DOHH2 (cell line): ENCODE results near the gene LPCAT2.

Experiments
- H3F3A ChIP-seq: fragments of 200-600 bp; sonication (generic), shearing (Covaris generic); 2 replicates; pipeline ENCODE4 v1.6.0; 2016; ENCODE audit warnings: antibody characterized with exemption, mild to moderate bottlenecking; ENCODE audit not compliant: control insufficient read depth, insufficient read depth
- H3K27ac ChIP-seq: fragments of 200-600 bp; sonication (generic); 2 replicates; pipeline ENCODE4 v1.5.1; 2014; ENCODE audit warnings: low read depth, mild to moderate bottlenecking, low read length, moderate library complexity
- H3K27me3 ChIP-seq: fragments of 200-600 bp; sonication (generic); 2 replicates; pipeline ENCODE4 v1.6.1; 2014; ENCODE audit warnings: mild to moderate bottlenecking, low read length, mixed read lengths; ENCODE audit not compliant: control insufficient read depth
- H3K36me3 ChIP-seq: fragments of 200-600 bp; sonication (generic); 2 replicates; pipeline ENCODE4 v1.6.1; 2014; ENCODE audit warnings: mild to moderate bottlenecking, low read length, moderate library complexity, mixed read lengths; ENCODE audit not compliant: control insufficient read depth
- H3K4me1 ChIP-seq: fragments of 200-600 bp; sonication (generic); 2 replicates; pipeline ENCODE4 v1.6.1; 2014; ENCODE audit warnings: mild to moderate bottlenecking, low read length, mixed read lengths; ENCODE audit not compliant: control insufficient read depth
- H3K4me2 ChIP-seq: fragments of 200-600 bp; sonication (generic); 2 replicates; pipeline ENCODE4 v1.6.0; 2014; ENCODE audit warnings: mild to moderate bottlenecking, low read length, moderate library complexity
- H3K4me3 ChIP-seq: fragments of 200-600 bp; sonication (generic); 2 replicates; pipeline ENCODE4 v1.5.1; 2014; ENCODE audit warnings: mild to moderate bottlenecking, low read length, mixed read lengths
- H3K79me2 ChIP-seq: fragments of 200-600 bp; sonication (generic); 2 replicates; pipeline ENCODE4 v1.6.1; 2014; ENCODE audit warnings: mild to moderate bottlenecking, low read length, mixed read lengths; ENCODE audit not compliant: control insufficient read depth
- H3K9me2 ChIP-seq: fragments of 200-600 bp; sonication (generic); replicated peaks from 2 replicates; pipeline ENCODE4 v1.6.1; 2014; ENCODE audit warnings: mild to moderate bottlenecking, low read length, mixed read lengths; ENCODE audit not compliant: control insufficient read depth
- H3K9me3 ChIP-seq: fragments of 200-600 bp; sonication (generic); 2 replicates; pipeline ENCODE4 v1.6.1; 2014; ENCODE audit warnings: antibody characterized with exemption, low read length, mixed read lengths; ENCODE audit not compliant: control insufficient read depth, insufficient read depth
- H4K20me1 ChIP-seq: fragments of 200-600 bp; sonication (generic); 2 replicates; pipeline ENCODE4 v1.6.0; 2014; ENCODE audit warnings: low read depth, mild to moderate bottlenecking, antibody characterized with exemption, low read length, moderate library complexity; ENCODE audit not compliant: control insufficient read depth, insufficient read depth
- CTCF ChIP-seq: fragments of 200-600 bp; sonication (generic); IDR thresholded peaks from one replicate; pipeline ENCODE4 v1.5.1; 2014; ENCODE audit warnings: antibody characterized with exemption, mild to moderate bottlenecking, low read depth, low read length; ENCODE audit not compliant: poor library complexity, severe bottlenecking
- EZH2phosphoT487 ChIP-seq: fragments of 200-600 bp; sonication (generic); IDR thresholded peaks from 2 replicates; pipeline ENCODE4 v1.6.1; 2017; ENCODE audit warnings: borderline replicate concordance, mild to moderate bottlenecking, antibody characterized with exemption, low read length, moderate library complexity, mixed read lengths

LPCAT2 gene

GRCh38 chr16:55478827-55479429 lies 29.9 kb upstream of the LPCAT2 start, which contains the start of gene MMP2:
TSS of gene MMP2 (plus strand) at chr16:55479198. CDS start at chr16:55479480, 282 bp downstream.
- no peak within 1 kb of the TSS for H3K4me2 ChIP-seq
- H3K36me3 ChIP-seq, result no peaks in the 10 kb centered on the region
- no peaks in the 10 kb centered on the region for H4K20me1 ChIP-seq
- no peaks in the 10 kb centered on the region for H3K9me2 ChIP-seq
- H3K79me2 ChIP-seq, result no peaks in the 10 kb centered on the region
- H3K27me3 ChIP-seq, result no peaks in the 10 kb centered on the region
- TF ChIP-seq EZH2phosphoT487 (no peak), CTCF (no peak)
- no peaks in the 10 kb centered on the region for H3K9me3 ChIP-seq
- no peak within 1 kb of the TSS for H3K4me3 ChIP-seq
- H3K4me1 ChIP-seq, result no peaks in the 10 kb centered on the region
- no peak within 1 kb of the TSS for H3K27ac ChIP-seq
- H3F3A ChIP-seq, result no peaks in the 10 kb centered on the region

GRCh38 chr16:55479430-55480140 lies 29.3 kb upstream of the LPCAT2 start:
- Histone ChIP-seq H3K79me2 (no peaks in the 10 kb centered on the region), H3F3A (no peaks in the 10 kb centered on the region), H3K9me2 (no peaks in the 10 kb centered on the region), H3K27me3 (no peaks in the 10 kb centered on the region), H3K4me3 (no peak overlapping the region), H3K4me2 (no peak overlapping the region), H4K20me1 (no peaks in the 10 kb centered on the region), H3K9me3 (no peaks in the 10 kb centered on the region), H3K4me1 (no peaks in the 10 kb centered on the region), H3K27ac (no peak overlapping the region), H3K36me3 (no peaks in the 10 kb centered on the region)
- TF ChIP-seq CTCF, result no peak
- TF ChIP-seq EZH2phosphoT487, result no peak

GRCh38 chr16:55480228-55480655 lies 28.6 kb upstream of the LPCAT2 start:
- no peaks in the 10 kb centered on the region for H3K9me2 ChIP-seq
- H3K4me2 ChIP-seq, result no peak overlapping the region
- H3K27me3 ChIP-seq, result no peaks in the 10 kb centered on the region
- no peaks in the 10 kb centered on the region for H3K4me1 ChIP-seq
- TF ChIP-seq EZH2phosphoT487, result no peak
- TF ChIP-seq CTCF, result no peak
- no peak overlapping the region for H3K4me3 ChIP-seq
- no peaks in the 10 kb centered on the region for H4K20me1 ChIP-seq
- no peaks in the 10 kb centered on the region for H3K36me3 ChIP-seq
- H3K9me3 ChIP-seq, result no peaks in the 10 kb centered on the region
- no peak overlapping the region for H3K27ac ChIP-seq
- H3F3A ChIP-seq, result no peaks in the 10 kb centered on the region
- H3K79me2 ChIP-seq, result no peaks in the 10 kb centered on the region
